Measurements from ENCODE around the gene CUL2. TPM values are rescaled to one million over a fixed set of nuclear protein-coding genes. Genes with fewer than 3 reads are reported as not detected.

Gene CUL2
- total RNA-seq, 1 donor from 2014 or later, result 33.7 TPM

DNA sequence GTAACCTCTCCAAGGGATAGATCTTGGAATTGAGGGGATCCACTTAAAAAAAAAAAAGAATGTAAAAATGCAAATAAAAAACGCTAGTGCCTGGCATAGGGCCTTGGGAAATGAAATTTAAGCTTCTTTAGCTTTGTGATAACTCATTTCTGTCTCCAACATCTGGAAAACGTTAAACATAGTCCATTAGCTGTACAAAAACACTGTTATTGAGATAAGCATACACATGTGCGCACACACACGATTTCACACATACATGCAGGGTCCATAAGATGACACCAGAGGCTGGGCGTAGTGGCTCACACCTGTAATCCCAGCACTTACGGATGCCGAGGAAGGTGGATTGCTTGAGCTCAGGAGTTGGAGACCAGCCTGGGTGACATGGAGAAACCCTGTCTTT is 13.7 kb upstream of the CUL2 start:
- no peak for ATAC-seq (ENCODE audit: low read depth)
- TF ChIP-seq, protein P1, sequence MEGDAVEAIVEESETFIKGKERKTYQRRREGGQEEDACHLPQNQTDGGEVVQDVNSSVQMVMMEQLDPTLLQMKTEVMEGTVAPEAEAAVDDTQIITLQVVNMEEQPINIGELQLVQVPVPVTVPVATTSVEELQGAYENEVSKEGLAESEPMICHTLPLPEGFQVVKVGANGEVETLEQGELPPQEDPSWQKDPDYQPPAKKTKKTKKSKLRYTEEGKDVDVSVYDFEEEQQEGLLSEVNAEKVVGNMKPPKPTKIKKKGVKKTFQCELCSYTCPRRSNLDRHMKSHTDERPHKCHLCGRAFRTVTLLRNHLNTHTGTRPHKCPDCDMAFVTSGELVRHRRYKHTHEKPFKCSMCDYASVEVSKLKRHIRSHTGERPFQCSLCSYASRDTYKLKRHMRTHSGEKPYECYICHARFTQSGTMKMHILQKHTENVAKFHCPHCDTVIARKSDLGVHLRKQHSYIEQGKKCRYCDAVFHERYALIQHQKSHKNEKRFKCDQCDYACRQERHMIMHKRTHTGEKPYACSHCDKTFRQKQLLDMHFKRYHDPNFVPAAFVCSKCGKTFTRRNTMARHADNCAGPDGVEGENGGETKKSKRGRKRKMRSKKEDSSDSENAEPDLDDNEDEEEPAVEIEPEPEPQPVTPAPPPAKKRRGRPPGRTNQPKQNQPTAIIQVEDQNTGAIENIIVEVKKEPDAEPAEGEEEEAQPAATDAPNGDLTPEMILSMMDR (IDR thresholded peaks at IDR 0.05), result no peak
- intact Hi-C loops (cut with micrococcal nuclease), result no loop called here
- no peak overlapping the region for H3K27ac Mint-ChIP-seq
- ChIA-PET POLR2A (no interaction called here), CTCF (no interaction called here)
- H3K4me3 Mint-ChIP-seq, result no peak overlapping the region
- no peaks in the 10 kb centered on the region for H3K9me3 Mint-ChIP-seq
- H3K27me3 Mint-ChIP-seq, result peaks cover under 1% of the 10 kb centered on the region
- no peaks in the 10 kb centered on the region for H3K4me1 Mint-ChIP-seq
- no peaks in the 10 kb centered on the region for H3K36me3 Mint-ChIP-seq (ENCODE audit: low read depth)
- DNase-seq, result no peak

DNA sequence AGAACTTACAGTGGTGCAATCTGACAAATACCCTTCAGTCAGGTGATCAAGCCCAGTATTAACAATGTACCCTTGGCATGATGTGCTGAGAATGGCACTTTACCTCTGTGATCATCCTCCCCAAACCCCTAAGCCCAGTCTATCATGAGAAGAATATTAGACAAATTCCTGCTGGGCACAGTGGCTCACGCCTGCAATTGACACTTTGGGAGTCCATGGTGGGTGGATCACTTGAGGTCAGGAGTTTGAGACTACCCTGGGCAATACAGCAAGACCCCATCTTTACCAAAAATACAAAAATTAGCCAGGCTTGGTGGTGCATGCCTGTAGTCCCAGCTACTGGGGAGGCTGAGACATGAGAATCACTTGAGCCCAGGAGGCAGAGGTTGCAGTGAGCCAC is 7.4 kb upstream of the CUL2 start:
- DNase-seq, result no peak
- H3K4me3 Mint-ChIP-seq, result no peak overlapping the region
- ATAC-seq (ENCODE audit: low read depth), result no peak
- TF ChIP-seq, protein P1 (IDR thresholded peaks at IDR 0.05), result no peak
- POLR2A ChIA-PET, result no interaction called here
- H3K9me3 Mint-ChIP-seq, result no peaks in the 10 kb centered on the region
- CTCF ChIA-PET, result no interaction called here
- no peaks in the 10 kb centered on the region for H3K4me1 Mint-ChIP-seq
- H3K27ac Mint-ChIP-seq, result no peak overlapping the region
- peaks cover 10% of the 10 kb centered on the region for H3K27me3 Mint-ChIP-seq
- no peaks in the 10 kb centered on the region for H3K36me3 Mint-ChIP-seq (ENCODE audit: low read depth)
- intact Hi-C loops (cut with micrococcal nuclease), result no loop called here

DNA sequence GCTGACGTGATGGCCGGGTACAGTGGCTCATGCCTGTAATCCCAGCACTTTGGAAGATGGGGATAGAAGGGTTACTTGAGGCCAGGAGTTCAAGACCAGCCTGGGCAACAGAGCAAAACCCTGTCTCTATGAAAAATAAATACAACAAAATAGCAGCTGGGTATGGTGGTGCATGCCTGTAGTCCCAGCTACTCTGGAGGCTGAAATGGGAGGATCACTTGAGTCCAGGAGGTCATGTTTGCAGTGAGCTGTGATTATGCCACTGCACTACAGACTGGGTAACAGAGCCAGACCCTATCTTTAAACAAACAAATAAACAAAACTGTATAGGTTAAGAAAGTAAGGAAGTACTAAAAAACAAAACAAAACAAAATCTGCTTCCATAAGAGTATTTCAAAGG is 6.2 kb upstream of the CUL2 start:
- H3K36me3 Mint-ChIP-seq (ENCODE audit: low read depth), result no peaks in the 10 kb centered on the region
- ATAC-seq (ENCODE audit: low read depth), result no peak
- H3K27me3 Mint-ChIP-seq, result peaks cover 10% of the 10 kb centered on the region
- no peak overlapping the region for H3K27ac Mint-ChIP-seq
- ChIA-PET POLR2A (no interaction called here), CTCF (no interaction called here)
- H3K4me1 Mint-ChIP-seq, result peaks cover under 1% of the 10 kb centered on the region
- DNase-seq, result no peak
- no peak overlapping the region for H3K4me3 Mint-ChIP-seq
- no peaks in the 10 kb centered on the region for H3K9me3 Mint-ChIP-seq
- TF ChIP-seq, protein P1 (IDR thresholded peaks at IDR 0.05), result no peak
- intact Hi-C loops (cut with micrococcal nuclease), result no loop called here

DNA sequence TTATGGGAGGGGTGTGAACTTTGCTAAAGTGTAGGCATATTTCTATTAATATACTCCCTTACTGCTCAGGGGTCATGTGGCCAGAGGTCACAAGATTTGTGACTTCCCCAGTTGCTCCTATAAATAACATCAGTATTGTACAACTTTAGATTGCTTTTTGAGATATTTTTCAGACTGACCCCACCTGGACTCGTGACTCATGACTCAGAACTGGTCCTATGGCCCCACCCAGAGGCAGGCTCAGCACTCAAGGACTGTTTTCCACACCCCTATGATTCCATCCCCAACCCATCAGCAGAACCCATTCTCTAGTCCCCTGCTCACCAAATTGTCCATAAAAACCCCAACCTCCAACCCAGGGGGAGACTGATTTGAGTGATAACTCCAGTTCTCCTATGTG is 2.7 kb upstream of the CUL2 start:
- H3K36me3 Mint-ChIP-seq (ENCODE audit: low read depth), result peaks cover 10% of the 10 kb centered on the region
- ChIA-PET POLR2A (interaction anchor here (0.6 kb wide), 1 partner anchor 49 kb away, joined by 7 read pairs; no protein-coding TSS in a partner anchor), CTCF (no interaction called here)
- ATAC-seq (ENCODE audit: low read depth) (no peak), DNase-seq (no peak)
- H3K4me1 Mint-ChIP-seq, result peaks cover 28% of the 10 kb centered on the region
- intact Hi-C loops (cut with micrococcal nuclease), result no loop called here
- no peak overlapping the region for H3K4me3 Mint-ChIP-seq
- TF ChIP-seq, protein P1 (IDR thresholded peaks at IDR 0.05), result no peak
- H3K27me3 Mint-ChIP-seq, result peaks cover 8% of the 10 kb centered on the region
- H3K27ac Mint-ChIP-seq, result no peak overlapping the region
- H3K9me3 Mint-ChIP-seq, result no peaks in the 10 kb centered on the region

DNA sequence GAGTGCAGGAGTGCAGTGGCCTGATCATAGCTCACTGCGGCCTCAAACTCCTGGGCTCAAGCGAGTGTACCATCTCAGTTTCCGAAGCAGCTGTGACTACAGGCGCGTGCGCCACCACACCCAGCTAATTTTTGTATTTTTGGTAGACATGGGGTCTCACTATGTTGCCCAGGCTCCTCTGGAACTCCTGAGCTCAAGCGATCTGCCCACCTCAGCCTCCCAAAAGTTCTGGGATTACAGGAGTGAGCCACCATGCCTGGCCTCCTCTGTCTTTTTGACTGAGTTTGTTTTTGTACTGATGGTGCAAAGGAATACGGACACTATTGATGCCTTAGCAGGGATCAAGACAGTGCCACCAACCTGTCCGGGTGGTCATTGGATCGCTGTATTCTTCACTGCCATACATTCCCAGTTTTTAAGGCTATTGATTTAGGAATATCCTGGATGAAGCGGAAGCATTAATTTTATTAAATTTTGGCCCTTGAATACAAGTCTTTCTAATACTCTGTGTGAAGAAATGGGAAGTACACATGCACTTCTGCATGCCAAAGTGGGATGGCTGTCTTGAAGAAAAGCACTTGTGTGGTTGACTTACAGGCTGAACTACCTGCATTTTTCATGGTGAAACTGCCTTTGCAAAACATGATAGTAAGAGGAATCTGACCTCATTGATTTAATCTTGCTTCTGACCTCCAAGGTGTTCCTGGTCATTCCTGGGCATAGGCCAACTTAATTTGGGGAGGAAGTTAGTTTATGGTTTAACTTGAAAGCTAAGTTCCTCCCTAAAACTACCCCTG is 2.1 kb upstream of the CUL2 start:
- CTCF ChIA-PET, result no interaction called here
- intact Hi-C loops (cut with micrococcal nuclease), result no loop called here

More for the DNA sequence above, 2.1 kb upstream of the CUL2 start:
- H3K36me3 Mint-ChIP-seq (ENCODE audit: low read depth), result peaks cover 10% of the 10 kb centered on the region
- no peak overlapping the region for H3K27ac Mint-ChIP-seq
- peaks cover 8% of the 10 kb centered on the region for H3K27me3 Mint-ChIP-seq
- H3K4me3 Mint-ChIP-seq, result no peak overlapping the region
- H3K4me1 Mint-ChIP-seq, result peaks cover 35% of the 10 kb centered on the region
- no peak for ATAC-seq (ENCODE audit: low read depth)
- H3K9me3 Mint-ChIP-seq, result no peaks in the 10 kb centered on the region
- no peak for DNase-seq
- TF ChIP-seq, protein P1 (IDR thresholded peaks at IDR 0.05), result no peak
- POLR2A ChIA-PET, result interaction anchor here (0.6 kb wide), 1 partner anchor 48 kb away, joined by 7 read pairs; no protein-coding TSS in a partner anchor

All from activated B cell treated with CpG ODN at 0.5 μM for 24 hours (primary cell).